GM18507 (cell line): ENCODE measurements around the gene ZNF232.
"Not testable (repeated sequence)": the region's sequence is repeated elsewhere in the genome, so short reads cannot be mapped to it uniquely, and the experiment has no call there.

Experiments used
- DNase-seq: peaks from one replicate; pipeline ENCODE4 v3.0.0; 2011; ENCODE audit warnings: low read depth; ENCODE audit not compliant: insufficient read length; ENCODE audit errors: extremely low spot score
- FAIRE-seq: peaks from 2 replicates; lab custom pipeline; 2011; peaks lifted over from hg19 to GRCh38; lab: Jason Lieb, UNC

The ZNF232 gene

DNA sequence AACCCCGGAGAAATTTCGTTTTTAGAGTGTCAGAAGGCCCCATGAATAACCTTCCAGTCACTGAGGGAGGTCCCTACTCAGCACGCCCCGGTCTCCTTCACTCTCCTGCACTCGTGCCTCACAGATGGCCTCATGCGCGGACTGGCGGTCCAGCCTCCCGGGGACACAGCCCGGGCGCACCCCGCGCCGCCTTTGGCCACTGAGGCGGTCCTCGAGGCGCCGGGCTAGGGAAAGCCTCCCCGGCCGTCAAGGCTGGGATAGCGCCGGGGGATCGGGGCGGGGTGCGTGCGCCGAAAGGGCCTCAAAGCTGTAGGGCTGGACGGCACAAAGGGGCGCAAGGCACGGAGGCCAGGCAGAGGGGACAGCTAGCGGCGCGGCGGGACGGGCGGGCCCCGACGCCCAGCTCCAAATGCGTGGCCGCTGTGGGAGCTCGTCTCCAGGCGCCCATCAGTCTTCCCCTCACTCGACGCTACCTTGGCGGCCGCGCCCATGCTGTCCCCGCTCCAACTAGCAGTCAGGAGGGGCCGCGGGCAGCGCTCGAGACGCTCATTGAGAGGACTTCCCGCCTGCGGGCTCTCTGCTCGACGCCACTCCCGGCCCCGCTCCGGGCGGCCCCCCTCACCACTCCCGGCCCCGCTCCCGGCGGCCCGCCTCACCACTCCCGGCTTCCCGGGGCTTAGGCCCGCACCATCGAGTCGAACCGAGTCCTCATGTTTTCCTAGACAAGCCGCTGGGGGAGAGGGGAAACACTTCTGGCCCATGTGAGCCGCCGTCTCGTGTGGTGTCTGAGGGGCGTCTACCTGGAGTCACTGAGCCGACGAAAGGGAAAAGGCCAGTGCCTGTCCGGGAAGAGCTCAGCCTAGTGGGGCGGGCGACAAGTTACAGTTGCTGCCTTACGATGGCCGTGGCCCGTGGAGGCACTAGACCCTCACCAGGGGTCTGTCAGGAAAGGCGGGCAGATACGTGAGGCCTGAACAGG lies 4.3 kb upstream of the ZNF232 start, which contains the start of gene USP6:
Gene USP6 (plus strand): TSS at position 360 of the 979 bp plus-strand sequence. CDS start 14,336 bp downstream, outside the sequence.
- DNase-seq (no peak), FAIRE-seq (no peak)

DNA sequence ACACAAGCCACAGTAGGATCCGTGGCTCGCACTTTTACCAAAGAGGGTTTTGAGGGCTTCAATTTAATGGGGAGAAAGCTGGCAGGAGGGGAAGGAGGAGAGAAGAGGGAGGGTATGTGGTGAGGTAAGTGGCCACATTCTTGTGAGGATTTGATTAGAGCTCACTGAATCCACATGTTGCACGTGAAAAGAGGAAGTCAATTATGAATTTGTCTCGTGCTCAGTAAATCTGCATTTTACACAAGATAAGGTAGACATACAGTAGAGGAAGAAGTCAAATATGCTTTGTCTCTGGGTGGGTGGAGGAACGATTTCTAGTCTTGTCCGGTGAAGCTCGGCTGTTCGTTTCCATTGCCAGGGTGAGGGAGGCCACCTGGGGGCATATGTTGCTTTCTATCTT lies 862 bp downstream of the ZNF232 start:
- FAIRE-seq (peak; percentile 76), DNase-seq (no peak)

DNA sequence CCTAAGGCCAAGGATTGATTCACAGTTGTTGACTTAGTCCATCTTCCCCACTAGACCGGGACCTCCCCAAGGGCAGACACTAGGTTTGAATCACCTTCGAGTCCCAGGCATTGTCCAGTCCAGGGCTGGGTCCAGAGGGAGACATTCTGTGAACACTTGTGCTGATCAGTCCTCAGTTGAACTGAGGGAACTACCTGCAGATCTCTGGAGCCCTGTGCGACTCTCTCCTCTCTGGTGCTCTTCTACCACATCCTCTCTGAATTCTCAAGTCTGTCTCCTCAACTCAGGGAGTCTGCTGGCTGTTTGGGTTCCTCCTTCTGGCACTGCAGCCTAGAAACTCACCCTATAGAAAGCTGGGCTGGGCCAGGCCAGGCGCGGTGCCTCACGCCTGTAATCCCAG lies 10.8 kb downstream of the ZNF232 start:
- FAIRE-seq, result no peak
- no peak for DNase-seq

DNA sequence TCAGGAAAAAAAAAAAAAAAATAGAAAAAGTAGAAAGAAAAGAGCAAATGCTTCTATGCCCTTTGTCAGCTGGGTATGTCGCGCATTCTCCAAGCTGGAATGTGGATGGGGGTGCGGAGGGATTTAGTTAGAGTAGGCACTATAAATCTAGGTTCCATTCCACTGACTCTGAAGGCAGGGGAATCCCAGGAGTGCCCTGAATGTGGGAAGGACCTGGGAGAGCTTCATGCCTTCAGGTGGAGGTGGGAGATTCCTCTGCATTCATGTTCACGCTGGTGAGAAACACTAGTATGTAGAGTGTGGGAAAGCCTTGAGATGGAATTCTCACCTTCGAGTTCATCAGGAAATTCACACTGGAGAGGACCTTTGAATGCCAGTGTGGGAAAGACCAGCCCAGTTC lies 12.4 kb downstream of the ZNF232 start:
- no peak for FAIRE-seq
- no peak for DNase-seq

DNA sequence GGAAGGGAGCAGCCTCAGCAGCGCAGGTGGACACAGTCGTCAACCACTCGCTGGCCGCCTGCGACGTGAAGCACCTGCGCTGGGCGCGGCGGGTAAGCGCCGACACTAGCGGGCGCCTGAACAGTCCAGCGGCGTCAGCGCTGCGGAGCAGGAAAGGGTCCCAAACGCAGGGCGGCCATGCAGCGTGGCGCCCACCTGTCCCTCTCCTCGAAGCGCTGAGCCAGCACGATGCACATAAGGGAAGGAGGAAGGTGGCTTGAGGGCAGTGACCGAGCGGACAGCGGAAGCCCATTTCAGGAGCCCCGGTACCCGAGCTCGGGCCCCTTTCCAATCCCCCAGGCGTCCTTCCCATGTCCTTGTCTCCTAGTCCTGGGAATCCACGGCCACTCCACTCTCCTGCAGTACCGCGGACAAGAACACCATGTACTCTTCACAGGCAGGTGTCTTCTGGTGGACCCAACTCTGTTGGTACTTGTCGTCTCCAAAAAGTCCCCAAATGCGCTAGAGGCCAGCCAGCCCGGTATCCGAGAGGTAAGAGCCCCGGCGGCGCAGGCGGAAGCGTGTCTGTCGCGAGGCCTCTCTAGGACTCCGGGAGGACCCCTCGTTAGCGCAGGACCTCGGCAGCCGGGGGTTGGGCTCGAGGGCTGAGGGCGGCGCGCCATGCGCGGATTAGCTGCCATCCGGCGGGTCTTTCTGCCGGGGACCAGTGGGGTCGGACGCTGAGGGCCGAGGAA lies 14.4 kb downstream of the ZNF232 start:
- DNase-seq (no peak), FAIRE-seq (no peak)

DNA sequence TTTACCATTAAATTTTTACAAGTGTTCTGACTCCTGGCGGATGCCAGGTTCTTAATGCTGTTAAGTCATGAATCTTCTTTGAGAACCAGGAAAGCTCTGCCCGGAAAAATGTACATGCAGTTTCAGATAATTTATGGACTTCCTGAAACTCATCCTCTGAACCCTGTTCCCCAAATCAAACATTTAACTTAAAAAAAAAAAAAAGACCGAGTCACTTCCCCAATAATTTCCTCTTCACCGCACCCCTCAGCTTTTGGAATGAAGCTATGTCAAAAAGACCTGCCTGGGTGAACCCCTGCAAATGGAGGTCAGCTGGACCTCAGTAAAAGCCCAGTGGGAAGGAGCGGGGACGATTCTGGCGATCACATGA lies 15.0 kb downstream of the ZNF232 start:
- FAIRE-seq, result no peak

DNA sequence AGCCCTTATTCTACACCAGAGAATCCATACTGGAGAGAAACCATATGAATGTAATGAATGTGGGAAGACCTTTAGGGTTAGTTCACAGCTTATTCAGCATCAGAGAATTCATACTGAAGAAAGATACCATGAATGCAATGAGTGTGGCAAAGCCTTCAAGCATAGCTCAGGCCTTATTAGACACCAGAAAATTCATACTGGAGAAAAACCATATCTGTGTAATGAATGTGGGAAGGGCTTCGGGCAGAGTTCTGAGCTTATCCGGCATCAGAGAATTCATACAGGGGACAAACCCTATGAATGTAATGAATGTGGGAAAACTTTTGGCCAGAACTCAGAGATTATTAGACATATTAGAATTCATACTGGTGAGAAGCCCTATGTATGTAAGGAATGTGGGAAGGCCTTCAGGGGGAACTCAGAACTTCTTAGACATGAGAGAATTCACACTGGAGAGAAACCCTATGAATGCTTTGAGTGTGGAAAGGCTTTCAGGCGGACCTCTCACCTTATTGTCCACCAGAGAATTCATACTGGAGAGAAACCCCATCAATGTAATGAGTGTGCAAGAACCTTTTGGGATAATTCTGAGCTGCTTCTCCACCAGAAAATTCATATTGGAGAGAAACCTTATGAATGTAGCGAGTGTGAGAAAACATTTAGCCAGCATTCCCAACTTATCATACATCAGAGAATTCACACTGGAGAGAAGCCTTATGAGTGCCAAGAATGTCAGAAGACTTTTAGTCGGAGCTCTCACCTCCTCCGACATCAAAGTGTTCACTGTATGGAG lies 19.3 kb downstream of the ZNF232 start:
- FAIRE-seq (no peak), DNase-seq (no peak)

More for the DNA sequence above, 15.0 kb downstream of the ZNF232 start:
- no peak for DNase-seq

DNA sequence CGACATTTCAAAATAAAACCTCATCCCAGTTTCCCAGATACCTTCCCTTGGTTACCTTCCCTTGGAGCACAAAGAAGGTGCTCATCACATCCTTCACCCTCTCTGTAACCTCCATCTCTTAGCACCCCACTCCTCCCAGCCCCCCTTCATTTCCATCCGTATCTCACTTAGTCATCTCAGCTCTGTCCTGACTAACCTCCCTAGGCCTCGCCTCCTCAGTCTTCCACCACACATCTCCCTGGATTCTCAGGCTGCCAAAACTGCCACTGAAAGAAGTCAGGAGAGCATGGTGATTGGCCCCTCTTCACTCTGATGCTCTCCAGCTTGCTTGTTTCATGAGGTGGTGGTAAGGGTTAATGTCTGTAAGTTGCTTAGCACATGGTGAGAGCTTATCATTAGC lies 31.1 kb downstream of the ZNF232 start:
- FAIRE-seq (no peak), DNase-seq (no peak)

DNA sequence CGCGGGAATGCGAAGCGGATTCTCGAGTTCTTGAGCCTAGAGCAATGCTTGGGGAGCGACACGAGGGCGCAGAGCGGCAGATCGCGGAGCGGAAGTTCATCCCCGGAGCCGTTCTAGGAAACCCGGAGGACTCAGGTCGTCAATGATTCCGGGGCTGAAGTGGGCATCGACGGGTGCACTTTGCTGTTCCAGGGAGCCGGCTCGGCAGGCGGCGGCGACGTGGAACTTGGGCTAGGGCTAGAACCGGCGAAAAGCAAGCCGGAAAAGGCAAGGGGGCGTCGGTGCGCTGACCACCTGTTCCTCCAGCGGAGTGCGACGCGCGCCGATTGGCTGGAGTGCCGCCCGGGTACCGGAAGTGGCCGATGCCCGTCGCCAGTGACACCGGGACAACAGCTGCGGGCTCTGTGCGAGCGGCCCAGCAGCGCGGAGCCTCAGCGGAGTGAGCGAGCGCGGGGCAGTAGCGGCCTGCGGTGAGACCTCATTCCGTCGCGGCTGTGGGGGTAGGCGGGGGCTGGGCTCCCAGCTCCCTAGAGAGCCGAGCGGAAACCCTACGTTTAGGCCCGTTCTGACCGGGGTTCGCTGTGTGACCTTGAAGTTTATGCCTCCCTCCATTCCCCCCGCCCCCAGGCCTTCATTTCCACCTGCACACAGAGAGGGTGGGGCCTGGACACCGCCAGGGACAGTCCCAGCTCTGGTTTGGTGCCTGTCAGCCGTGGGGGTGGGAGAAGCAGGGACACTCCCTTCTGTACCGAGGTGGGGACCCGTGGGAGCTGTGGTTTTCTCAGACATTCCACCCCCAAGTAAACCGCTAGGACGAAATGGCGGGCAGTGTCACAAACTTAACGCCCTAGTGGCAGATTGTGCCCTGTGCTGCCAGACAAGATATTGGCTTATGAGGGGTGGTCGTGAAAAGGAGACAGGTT lies 33.3 kb downstream of the ZNF232 start, which contains the start of gene ZFP3:
Gene ZFP3 (plus strand): TSS at position 362 of the 923 bp plus-strand sequence. CDS start 13,038 bp downstream, outside the sequence.
- peak; percentile 83 for DNase-seq
- FAIRE-seq, result peak; percentile 90

DNA sequence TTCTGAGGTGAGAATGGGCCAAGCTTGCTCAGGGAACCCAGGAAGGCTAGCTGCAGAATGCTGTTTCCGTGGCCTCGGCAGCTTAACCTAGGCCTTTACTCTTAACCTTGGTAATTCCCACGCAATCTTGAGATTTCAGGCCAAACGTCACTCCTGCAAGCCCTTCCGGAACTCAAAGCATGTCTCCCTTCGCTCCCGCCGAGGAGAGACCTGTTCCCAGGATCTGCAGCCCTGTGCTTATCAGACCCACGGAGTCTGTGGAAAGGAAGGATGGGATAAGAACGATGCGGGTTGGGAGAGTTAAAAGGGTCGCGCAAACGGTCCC lies 33.9 kb downstream of the ZNF232 start:
- FAIRE-seq (no peak), DNase-seq (no peak)

DNA sequence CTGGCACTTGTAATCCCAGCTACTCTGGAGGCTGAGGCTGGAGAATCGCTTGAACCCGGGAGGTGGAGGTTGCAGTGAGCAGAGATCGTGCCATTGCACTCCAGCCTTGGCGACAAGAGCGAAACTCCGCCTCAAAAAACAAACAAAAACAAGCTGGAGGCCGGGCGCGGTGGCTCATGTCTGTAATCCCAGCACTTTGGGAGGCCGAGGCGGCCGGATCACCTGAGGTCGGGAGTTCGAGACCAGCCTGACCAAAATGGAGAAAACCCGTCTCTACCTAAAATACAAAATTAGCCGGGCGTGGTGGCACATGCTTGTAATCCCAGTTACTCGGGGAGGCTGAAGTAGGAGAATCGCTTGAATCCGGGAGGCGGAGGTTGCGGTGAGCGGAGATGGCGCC lies 34.4 kb downstream of the ZNF232 start:
- not testable (repeated sequence) for DNase-seq

DNA sequence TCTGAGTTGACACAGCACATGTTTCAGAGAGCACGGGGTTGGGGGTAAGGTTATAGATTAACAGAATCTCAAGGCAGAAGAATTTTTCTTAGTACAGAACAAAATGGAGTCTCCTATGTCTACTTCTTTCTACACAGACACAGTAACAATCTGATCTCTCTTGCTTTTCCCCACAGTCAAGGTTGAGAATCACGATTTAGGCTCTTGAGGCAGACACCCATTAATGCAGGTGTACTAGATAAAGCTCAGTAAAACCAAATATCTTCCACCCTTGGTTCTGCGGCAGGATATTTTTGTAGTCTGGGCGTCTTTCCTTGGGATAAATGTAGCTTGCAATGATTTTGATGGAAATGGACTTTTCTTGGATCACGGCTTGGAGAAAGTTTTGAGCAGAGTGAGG lies 36.2 kb downstream of the ZNF232 start:
- FAIRE-seq, DNase-seq: not testable (repeated sequence)

More for the DNA sequence above, 34.4 kb downstream of the ZNF232 start:
- FAIRE-seq, result not testable (repeated sequence)

DNA sequence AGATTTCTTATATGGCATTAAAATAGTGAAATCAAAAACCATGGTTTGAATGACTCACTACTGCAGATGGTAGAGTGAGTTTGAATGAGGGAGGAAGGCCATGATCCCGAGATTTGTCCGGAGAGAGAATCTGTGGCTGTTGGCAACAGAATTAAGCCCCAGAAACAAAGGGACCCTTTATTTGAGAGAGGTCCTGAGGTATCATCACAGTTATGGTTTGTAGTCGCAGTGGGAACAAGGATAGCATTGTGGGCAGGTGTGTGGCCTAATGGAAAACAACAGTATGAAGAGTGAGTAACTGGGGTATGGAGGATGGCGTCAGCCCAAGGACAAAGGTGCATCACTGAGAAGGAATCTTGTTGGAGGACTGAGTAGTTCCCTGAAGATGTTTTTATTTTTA lies 42.0 kb downstream of the ZNF232 start:
- FAIRE-seq (no peak), DNase-seq (no peak)

DNA sequence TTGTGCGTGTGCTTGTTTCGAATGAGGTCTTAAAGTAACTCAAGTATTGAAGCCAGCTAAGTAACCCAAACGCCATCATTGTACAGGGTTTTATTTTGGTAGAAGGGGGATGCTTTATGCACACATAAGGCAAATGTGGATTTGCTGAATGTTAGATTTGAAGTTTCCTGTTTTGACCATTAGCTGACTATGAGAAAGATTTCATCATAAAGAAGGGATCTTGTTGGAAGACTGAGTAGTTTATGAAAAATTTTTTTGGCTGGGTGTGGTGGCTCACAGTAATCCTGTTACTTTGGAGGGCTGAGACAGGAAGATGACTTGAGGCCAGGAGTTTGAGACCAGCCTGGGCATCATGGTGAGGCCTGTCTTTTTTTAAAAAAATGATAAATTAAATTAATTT lies 43.4 kb downstream of the ZNF232 start:
- FAIRE-seq, result no peak
- no peak for DNase-seq

DNA sequence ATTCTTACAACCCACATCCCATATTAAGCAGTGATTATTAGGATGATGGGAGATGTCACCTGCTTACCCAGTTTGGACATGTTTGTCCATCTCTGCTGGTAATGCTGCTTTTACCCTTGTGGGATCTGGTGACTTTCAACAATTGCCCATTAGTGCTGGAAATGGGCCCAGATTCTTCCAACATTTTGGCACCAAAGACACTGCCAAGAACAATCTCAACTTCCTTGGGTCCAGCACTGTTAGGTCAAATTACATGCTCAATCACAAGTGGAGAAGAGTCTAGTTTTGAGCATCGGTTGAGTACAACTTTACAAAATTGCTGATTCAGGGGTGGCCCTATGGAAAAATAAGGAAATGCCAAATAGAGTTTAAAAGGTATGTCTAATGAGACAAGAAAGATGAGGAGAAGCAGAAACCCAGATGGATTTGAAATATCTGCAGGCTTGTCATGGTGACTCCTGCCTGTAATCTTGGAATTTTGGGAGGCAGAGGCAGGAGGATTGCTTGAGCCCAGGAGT lies 46.4 kb downstream of the ZNF232 start:
- DNase-seq (no peak), FAIRE-seq (no peak)
